HCEC 1CT (cell line): Measurements from ENCODE around the gene ARHGAP24.

Source experiments
- DNase-seq: peaks from one replicate; pipeline ENCODE4 v3.0.0-alpha.2; 2017

Gene ARHGAP24

GRCh38 chr4:85520765-85521749 lies 46.1 kb downstream of the ARHGAP24 start:
- DNase-seq = no peak

- DNase-seq = no peak
Observed at GRCh38 chr4:85522277-85522676, 47.3 kb downstream of the ARHGAP24 start.

- no peak for DNase-seq
Observed at GRCh38 chr4:85522836-85523235, 47.9 kb downstream of the ARHGAP24 start.

- no peak for DNase-seq
Observed at GRCh38 chr4:85527815-85528214, 52.9 kb downstream of the ARHGAP24 start.

DNA sequence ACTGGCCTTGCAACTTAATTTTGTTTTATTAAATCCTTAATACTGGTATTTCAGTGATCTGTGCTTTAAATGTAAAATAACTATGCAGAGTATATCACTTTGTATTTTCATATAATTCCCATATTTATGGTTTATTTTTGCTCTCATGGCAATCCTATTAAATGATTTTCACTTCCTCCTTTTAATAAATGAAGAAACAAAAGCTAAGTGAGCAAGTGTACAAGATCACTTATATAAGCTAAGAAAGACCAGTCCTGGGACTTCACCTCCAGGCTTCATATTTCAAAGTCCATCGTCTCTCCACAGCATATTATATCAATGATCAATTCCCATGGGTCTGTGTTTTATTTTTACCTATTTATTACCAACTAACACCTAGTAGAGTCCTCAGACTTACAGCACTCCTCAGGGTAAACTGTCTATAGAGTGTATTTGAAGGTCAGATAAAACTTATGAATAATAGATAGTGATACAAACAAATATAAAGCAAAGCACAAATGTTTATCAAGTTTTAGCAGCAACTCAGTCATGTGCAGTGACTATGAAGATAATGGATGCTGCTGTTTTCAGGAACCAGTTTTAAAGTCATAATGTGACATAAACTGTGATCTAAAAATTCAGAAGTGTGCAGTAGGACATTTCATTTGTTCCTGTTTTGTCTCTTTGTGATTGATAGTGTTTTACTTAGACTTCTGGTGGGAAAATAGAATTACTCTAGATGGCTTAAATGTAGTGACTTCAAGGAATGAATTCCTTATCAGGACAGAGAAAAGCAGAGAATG lies 56.8 kb downstream of the ARHGAP24 start:
- DNase-seq = no peak

- no peak for DNase-seq
Observed at GRCh38 chr4:85534120-85534519, 59.2 kb downstream of the ARHGAP24 start.

- peak; percentile 30 for DNase-seq
Observed at GRCh38 chr4:85543832-85544231, 68.9 kb downstream of the ARHGAP24 start.

GRCh38 chr4:85544751-85545150 lies 69.8 kb downstream of the ARHGAP24 start:
- DNase-seq = no peak

GRCh38 chr4:85548116-85548515 lies 73.2 kb downstream of the ARHGAP24 start:
- no peak for DNase-seq

DNA sequence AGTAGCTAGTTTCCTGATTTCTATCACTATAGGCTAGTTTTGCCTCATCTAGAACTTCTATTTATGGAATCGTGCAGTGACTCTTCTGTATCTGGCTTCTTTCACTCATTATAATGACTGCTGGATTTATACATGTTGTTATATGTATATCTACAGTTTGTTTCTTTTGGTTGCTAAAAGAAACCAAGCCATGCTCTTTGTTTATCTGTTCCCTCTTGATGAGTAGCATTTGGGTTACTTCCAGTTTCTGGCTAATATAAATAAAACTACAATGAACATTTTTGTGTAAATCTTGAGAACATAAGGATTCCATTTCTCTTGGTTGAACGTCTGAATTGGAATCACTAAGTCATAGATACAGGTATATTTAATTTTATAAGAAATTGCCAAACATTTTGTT lies 73.9 kb downstream of the ARHGAP24 start:
- peak; percentile 7 for DNase-seq

- no peak for DNase-seq
Observed at GRCh38 chr4:85555206-85555605, 80.3 kb downstream of the ARHGAP24 start.

DNA sequence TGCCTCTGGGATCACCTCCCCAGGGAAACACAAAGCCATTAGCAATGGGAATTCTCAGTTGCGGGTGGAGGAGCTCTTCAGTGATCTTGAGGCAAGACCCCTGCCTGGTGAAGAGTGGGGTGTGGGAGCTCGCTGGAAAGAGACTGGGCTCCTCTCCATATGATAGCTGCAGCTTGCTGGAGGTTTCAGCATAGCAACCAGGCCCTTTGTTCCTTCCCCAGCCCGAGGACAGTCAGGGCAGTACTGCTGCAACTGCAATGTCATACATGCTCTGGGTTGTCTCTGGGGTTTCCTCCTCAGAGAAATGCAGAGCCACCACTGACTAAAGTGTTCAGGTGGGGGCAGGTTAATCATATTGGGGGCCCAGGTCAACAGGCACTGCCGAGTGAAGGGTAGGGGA lies 81.3 kb downstream of the ARHGAP24 start:
- DNase-seq = no peak

GRCh38 chr4:85557016-85557901 lies 82.3 kb downstream of the ARHGAP24 start:
- no peak for DNase-seq

GRCh38 chr4:85565761-85566480 lies 91.0 kb downstream of the ARHGAP24 start:
- peak; percentile 50 for DNase-seq

- no peak for DNase-seq
Observed at GRCh38 chr4:85569730-85570299, 94.9 kb downstream of the ARHGAP24 start.

DNA sequence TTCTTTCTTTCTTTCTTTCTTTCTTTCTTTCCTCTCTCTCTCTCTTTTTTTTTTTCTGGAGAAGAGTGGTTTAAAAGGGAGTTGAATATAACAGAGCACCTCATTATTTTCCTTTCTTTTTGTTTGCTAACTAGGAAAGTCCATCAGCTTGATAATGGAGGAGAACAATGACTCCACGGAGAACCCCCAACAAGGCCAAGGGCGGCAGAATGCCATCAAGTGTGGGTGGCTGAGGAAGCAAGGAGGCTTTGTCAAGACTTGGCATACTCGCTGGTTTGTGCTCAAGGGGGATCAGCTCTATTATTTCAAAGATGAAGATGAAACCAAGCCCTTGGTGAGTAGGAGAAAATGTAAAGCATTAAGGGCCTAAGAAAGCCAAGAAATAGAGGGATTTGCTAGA lies 95.4 kb downstream of the ARHGAP24 start:
- DNase-seq = no peak

- DNase-seq = no peak
Observed at GRCh38 chr4:85571008-85571407, 96.1 kb downstream of the ARHGAP24 start.

DNA sequence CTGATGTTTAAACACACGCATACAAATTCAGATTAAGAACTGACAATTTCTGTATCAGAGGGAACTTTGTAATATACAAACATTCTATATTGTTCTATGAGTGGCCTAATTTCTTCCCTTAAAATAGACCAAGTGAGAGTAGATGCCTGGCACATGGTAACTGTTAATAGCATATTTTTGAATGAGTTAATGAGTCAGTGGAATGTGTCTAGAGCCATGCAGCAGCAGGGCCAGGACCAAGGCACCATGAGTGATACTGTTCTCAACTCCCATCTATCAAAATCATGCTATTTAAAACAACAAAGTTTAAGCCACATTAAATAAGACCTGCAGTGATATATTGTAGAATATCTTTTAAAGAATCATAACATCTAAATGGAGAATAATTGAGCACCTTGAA lies 98.3 kb downstream of the ARHGAP24 start:
- no peak for DNase-seq

- no peak for DNase-seq
Observed at GRCh38 chr4:85577307-85577706, 102.4 kb downstream of the ARHGAP24 start.

DNA sequence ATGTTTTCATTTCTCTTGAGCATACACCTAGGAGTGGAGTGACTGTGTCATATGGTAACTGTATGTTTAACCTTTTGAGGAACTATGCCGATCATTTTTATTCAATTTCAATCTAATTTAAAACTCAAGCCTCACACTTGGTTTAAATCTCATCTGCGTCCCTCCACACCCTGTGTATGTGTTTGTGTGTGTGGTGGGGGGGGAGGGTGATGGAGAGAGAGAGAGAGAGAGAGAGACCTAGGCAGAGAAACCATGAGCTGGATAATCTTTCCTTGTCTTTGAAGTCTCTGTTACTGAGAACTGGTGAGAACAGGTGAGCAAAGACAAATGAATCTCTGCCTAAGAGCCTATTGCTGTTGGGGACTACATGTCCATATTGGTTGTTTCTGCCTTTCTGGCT lies 105.0 kb downstream of the ARHGAP24 start:
- DNase-seq = no peak

DNA sequence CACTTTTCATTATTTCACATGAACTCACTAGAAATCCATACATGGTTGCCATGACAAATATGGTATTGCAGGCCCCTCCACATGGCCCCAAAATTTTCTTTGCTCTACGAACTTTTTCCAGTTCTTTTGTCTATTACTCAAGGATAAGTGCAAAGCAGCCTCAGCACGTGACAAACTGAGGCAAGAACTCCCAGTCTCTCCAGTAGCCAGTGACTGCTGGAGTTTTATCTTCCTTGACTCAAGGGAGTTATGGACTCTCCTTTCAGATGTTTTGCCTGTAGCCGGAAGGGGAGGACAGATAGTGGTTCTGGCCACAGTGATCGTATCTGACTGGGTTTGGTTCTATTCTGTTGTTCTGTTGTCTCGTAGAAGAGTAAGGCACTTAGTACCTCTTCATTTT lies 105.5 kb downstream of the ARHGAP24 start:
- DNase-seq = no peak

GRCh38 chr4:85587952-85588351 lies 113.0 kb downstream of the ARHGAP24 start:
- DNase-seq = no peak
